SK-N-DZ (cell line): ENCODE data around the gene KRT27.

Experiments
- DNase-seq: peaks from one replicate; pipeline ENCODE4 v3.0.0-alpha.2; 2015; ENCODE audit warnings: low spot score

Gene KRT27

DNA sequence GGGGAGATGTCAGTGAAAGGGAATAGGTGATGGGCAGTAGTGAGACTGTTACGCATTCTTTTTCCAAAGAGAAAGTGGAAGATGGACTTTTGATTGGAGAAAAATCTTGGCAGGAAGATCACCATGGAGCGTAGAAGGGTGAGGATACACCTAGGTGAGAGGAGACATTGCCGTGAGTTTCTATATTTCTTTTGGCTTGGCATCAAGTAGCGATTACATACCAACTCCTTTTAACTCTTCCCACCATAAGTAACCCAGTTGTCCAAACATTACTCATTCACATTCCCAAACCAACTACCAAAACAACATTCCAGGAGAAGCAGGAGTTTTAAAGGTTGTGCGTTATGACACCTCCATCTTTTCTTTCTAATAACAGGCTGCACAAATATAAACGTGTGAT lies 28.1 kb upstream of the KRT27 start:
- DNase-seq = no peak

DNA sequence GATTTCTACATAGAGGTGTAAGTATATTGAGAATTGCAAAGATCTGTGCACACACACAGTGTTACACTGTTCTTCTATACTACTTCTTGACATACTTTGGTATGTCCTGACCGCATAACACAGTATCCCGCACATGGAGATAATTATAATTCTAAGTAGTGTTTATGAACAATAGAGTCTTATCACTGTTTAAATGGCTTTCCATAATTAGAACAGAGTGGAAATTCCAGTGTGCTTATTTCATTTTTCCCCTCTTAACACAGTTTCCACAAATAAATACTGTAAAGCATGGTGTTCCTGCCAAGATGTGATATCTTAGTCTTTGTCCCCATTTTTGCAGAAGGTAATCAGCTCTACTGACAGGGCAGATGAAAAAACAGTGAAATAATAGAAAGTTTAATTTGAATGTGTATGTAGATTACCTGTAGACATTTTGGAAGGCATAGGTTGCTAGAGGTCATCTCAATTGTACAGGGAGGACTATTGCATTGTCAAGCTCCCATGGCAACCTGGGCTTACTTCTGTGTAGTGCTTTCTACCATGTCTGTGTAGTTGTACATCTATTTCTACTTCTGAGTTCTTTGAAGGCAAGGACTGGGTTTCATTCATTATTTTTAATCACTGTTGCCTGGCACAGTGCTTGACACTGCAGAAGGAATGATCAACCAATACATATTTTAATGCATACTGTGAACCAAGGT lies 27.5 kb upstream of the KRT27 start:
- no peak for DNase-seq

DNA sequence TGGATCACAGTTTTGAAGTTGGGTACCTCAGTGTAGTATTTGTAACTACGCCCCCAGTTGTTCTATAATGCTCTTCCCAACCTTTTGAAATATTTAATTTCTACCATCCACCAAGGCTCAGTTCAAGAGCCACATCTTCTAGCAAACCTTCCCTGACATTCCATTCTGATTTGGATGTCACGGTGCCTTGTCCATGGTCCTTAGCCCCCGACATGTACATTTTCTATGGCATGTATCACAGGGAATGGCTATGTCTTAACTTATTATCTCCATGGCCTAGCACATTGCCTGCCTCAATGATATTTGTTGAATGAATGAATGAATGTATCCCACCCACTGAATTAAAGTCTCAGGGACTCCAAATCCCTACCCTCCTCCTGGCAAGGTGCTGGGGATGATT lies 23.8 kb upstream of the KRT27 start:
- no peak for DNase-seq

DNA sequence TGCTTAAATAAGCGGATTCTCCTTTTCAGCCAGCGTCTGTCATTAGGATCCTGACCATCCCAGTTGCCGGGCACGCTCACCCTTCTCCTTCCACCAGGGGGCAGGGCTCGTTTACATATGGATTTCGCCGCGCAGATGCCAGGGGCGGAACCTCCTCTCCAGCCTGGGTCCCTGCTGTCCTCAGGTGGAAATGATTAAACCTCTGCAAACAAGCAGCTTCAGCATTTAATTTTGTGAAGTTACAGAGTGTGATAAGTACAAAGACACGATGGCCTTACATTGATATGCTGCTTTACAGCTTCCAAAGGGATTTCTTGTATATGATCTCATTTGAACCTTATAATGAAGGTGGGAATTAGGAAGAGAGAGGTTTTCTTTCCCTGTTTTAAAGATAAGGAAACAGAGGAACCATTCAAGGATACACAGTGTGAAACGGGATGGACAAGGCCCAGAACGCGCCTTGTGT lies 21.3 kb upstream of the KRT27 start:
- DNase-seq = peak; percentile 64

DNA sequence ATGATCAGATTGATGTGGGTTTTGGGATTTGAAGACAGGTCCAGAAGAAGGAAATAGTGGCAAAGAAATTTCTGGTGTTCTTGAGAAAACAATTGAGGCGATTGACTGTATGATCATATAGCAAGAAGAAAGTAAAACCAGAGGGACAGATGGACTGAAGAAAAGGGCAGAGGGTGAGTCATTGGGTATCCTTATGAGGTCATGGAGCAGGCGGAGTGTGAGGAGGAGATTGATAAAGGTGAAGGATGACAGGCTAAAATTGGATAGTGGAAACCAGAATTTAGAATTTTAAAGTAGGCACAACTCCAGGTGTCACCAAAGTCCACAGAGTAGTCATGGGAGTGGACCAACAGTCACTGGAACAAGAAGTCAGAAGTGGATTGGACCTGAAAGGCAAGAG lies 18.8 kb upstream of the KRT27 start:
- no peak for DNase-seq

DNA sequence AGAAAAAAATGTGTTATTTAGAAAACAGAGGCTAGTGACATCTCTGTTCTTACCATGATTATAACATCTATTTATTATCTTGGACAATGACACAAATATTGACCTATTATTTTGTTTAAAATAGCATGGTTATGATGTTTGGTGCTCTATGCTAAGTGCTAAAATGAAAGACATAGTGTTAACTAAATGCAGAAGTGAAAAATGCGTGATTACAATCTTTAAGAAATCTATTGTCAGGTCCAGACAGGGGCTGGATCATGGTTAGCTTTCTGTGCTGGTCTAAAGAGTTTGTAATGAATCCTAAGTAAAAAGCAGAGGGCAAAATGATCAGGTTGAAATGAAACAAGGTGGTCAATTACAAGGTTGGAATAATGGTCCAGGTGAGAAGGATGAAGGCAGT lies 18.0 kb upstream of the KRT27 start:
- DNase-seq = no peak

DNA sequence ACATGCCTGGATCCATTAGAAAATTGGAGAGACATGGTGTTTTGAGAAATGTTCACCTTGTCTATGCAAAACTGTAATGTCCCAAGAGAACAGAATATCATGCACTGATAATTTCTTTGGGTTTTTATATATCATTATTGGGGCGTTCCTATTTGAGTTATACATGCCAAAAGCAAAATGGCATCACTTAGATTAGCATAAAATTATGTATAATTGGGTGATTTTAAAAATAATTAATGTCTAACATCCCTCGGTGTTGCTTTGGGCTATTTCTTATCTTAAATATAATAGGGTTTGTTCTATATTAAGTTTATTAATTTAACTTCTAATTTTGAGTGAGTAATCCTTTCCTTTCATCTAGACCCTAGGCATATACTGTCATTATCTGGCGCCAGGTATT lies 17.5 kb upstream of the KRT27 start, which contains the start of gene KRT28:
Gene KRT28 (minus strand): TSS at position 101 of the 400 bp plus-strand sequence. CDS start 66 bp downstream, at position 35.
- no peak for DNase-seq

DNA sequence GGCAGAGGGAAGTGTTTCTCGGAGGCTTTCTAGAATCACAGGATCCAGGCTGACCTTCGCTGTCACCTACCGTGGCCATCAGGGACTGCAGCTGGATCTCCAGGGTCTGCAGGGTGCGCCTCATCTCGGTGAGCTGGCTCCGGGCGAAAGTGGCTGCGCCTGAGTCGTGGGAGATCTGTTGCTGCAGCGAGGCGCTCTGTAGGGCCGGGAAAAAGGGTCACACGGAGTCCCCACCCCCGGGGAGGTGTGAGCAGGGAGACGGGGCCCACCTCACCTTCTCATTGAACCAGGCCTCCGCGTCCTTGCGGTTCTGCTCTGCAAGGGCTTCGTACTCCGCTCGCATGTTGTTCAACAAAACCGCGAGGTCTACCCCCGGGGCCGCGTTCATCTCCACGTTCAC lies 14.5 kb upstream of the KRT27 start:
- DNase-seq = no peak

DNA sequence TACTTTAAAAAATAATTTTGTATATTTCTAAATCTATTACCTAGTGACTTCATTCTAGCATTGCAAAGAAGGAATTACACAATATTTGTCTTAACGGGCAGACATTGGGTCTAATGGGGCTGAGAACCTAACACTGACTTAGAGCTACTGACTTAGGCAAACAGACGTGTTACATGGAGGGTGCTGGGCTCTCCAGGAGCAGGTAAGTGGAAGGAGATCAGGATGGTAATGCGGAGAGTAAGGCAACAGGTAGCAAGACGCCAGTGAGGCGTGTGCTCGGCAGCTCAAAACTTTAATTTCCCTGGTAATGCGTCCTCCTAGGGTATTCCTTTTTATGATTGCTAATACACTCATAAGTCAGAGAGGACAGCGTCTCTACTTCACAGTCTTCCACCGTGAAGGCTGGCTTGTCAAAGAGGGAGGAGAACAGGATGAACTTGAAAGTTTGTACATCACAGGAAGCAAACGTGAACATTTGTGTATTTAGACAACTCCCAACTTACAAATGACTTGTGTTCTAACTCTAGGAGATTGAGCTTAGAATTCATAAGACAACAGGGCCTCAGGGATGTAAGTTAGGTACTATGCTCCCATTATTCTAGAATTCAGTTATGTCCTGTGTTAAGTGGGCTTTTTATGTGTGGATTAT lies 12.8 kb upstream of the KRT27 start:
- no peak for DNase-seq

DNA sequence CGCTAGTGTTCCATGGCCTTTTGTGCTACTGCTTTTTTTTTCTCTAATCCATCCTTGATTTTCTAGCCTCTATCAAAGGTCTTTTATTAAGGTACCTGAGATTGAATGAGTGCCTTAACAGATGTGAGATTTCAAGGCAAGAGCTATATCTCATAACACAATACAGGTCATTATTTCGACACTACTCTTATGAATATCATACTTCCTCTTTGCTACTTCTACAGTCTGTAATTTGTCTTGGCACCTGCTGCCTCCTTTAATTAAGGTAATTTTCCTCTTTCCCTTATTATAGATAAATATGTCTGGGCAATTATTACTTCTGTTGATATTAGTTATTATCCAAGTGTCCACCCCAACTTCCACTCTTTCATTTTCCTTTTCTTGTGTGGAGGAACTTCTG lies 12.1 kb upstream of the KRT27 start:
- DNase-seq = no peak

DNA sequence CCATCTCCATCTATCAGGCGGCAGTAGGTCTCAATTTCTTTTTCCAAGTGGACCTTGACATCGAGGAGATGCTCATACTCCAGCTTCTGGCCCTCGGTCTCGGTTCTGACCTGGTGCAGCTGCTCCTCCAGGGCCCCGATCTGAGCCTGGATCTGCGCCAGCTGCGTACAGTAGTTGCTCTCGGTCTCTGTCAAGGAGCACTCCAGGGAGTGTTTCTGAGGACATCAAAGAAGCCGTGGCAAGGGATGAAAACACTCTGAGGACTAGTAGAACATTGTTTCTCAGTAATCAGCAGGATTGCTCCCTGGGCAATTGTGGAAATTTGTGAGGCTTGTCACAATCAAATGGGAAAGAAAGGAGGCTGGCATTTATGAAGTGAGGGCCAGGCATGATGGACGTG lies 11.5 kb upstream of the KRT27 start:
- DNase-seq = no peak

DNA sequence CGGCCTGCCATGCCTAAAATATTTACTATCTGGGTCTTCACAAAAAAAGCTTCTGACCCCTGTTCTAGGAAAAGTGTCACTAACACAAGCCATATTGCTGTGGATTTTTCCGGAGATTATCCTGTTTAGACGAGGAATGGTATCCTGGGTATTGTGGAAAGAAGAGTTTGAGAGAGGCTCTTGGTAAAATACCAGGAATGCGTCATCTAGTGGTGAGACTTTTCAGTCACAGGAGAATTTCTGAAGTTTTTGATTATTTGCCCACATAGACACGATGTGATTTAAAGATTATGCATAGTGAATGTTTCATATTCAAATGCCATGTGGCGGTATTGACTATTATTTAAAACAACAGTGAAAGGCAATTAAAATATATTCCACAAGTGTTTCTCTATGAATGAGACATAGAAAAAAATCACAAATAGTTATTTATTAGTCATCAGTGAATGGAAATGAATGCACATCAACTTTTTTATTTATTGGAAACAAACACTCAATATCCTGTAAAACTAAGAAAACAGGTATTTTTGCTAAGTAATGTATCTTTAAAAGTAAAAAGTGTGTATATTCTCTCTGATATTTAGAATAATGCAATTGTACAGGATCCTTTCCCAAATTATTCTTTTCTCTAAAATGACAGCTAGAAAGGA lies 9.6 kb upstream of the KRT27 start:
- peak; percentile 19 for DNase-seq

DNA sequence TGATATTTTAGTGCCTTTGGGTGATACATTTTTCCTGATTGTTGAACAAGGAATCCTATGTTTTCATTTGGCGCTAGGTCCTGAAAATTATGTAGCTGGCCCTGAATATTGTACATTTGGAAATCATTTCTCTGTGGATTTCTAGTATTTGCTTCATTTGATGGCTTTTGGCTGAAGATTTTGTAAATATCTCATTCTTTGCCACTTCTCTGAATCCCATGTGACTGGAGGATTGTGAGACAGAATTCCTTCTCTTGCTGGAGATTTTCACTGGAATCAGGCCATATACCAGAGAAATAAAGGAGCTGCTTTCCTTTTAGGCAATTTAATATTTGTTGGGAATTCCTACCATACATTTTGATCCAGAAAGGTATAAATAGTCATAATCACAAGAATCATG lies 8.8 kb upstream of the KRT27 start:
- no peak for DNase-seq

DNA sequence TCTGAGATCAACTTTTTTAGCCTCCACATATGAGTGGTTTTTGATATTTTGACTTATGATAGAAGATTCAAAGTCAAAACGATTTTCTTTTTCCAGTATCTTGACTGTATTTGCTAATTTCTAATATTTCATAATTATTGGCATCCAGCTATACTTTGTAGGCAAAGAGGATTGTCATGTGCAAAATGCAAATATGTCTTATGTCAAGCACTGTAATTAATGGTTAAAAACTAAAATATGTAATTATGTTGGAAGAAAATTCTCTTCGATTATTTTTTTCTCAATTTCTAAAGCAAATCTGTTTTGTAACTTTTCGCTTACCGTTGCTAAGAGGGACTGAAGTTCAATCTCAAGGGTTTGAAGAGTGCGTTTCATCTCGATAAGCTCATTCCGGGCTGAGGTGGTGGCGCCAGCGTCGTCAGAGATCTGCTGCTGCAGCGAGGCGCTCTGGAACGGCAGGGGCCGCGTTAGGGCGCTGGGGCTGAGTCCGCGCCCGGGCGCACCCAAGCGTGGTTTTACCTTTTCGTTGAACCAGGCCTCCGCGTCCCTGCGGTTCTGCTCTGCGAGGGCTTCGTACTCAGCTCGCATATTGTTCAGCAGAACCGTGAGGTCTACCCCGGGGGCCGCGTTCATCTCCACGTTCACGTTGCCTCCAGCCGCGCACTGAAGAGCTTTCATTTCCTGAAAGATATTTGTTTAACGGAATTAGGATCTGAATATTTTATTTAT lies 3.0 kb downstream of the KRT27 start:
- DNase-seq = no peak

DNA sequence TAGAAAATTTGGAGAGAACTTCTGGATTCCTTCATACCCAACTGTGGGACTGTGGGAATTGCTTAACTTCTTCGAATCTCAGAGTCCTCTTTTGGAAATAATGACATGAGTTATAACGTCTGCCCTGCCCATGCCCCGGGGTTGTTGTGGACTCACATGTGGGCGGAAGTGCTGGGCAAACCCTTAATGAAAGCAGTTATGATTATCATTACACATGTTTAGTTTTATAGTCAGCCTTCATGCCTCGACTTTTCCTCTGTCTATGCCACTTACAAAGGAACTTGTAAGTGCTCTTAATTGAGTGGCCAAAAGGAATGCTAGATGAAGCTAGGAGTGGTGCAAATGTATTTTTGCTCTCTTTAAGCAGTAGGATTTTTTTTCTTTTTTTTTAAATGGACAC lies 3.9 kb downstream of the KRT27 start:
- DNase-seq = no peak

DNA sequence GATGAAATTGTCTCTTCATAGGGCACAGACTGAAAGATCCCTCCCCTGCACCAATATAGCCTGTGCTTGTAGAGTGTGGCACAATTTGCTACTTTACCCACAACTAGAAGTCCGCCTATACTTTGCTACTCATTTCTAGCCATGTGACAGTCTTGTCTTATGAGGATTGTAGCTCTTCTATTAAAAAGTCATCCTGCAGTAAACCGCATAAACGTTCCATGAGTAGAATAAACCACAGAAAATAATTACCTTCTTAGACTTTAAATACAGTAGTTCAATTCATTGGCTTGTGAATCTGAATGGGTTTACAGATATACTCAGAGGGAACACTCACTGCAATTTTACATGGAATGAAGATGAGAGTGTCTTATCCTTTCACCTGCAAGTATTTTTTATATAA lies 4.4 kb downstream of the KRT27 start:
- no peak for DNase-seq

DNA sequence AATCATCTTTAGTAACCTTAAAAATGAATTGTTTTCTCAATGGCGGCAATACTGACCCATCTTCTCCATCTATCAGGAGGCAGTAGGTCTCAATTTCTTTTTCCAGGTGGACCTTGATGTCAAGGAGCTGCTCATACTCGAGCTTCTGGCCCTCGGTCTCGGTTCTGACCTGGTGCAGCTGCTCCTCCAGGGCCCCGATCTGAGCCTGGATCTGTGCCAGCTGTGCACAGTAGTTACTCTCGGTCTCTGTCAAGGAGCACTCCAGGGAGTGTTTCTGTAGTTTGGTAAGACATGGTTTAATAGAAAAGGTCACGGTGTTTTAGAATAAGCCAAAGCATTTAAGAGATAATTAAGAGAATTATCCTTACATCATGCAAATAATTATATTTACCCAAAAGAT lies 4.9 kb downstream of the KRT27 start:
- no peak for DNase-seq

DNA sequence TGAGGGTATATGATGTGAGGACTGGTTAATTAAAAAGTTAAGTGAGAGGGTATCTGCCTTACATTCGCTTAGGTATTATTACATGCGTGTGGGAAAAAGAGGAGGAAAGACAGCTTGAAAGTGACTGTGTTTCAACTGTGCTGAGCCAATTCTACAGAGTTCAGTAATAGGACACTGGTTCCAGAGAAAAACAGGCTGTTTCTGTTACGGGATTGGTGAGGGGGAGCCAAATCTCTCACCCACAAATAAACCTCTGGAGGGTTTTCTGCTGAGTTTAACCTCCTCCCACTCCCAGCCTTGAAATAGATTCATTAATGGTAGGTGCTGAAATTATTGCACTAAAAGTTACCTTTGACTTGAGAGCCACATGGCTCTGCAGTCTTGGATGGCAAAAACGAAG lies 6.4 kb downstream of the KRT27 start:
- no peak for DNase-seq

DNA sequence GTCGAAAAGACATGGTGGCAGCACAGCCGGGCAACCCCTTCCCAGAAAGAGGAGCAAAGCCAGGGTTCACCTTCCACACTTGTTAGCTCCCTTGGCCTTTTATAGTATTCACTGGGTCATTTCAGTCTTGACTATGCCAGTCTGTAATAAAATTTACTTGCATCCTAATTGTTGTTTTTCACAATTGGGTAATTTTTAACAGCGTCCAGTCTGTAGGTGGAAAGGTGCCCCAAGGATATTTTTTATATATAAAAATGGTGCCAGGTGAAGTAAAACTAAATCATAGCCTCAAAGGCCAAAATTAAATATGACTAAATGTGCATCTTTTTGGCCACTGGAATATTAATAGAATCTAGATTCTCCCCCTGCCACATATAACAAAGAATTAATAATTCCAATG lies 10.2 kb downstream of the KRT27 start, which contains the start of gene KRT26:
Gene KRT26 (minus strand): TSS at position 101 of the 400 bp plus-strand sequence. CDS start 88 bp downstream, at position 13.
- no peak for DNase-seq

DNA sequence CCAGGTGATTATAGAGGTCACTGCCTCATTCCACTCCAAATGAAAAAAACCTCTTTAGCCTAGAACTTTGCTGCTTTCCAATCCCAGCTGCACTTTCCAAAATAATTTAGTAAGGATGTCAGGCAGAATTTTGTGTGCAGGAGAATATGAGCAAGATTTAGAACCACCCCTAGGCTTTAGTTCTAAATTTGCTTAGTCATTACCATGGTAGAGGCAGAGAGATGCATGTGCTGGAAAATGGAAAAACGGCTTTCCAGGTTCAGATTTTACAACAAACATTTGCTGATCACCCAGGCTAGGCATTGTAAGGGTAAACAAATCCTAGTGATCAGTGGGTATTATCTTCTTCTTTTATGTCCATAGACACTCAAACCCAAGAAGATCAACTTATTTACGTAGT lies 16.7 kb downstream of the KRT27 start:
- DNase-seq = no peak

DNA sequence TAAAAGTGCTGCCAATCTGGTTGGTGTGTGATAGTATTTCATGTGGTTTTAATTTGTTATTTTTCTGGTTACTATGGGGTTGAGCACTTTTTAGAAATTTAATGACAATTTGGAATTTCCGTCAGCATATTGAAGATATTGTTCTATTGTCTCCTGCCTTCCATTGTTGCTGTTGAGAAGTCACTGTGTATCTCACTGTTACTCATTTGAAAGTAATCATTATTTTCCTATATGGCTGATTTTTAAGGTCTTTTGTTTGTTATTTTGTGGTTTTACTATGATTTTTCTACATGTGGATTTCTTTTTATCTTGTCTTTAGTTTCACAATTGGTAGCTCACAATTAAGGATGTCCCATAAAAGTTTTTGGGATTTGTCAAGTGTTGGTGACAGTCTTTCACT lies 18.6 kb downstream of the KRT27 start:
- DNase-seq = no peak
